Neuronal stem cell (in vitro differentiated cells): Measurements from ENCODE around the gene SYVN1.

Source experiments
- DNase-seq: peaks from one replicate; pipeline ENCODE4 v3.0.0-alpha.2; 2013; ENCODE audit warnings: low spot score
- H2AFZ ChIP-seq: one replicate; pipeline ENCODE4 v1.6.1; 2013; ENCODE audit warnings: mild to moderate bottlenecking, low read length, inconsistent platforms
- H2AK5ac ChIP-seq: 2 replicates; pipeline ENCODE4 v1.6.1; 2013; ENCODE audit warnings: low read depth, mild to moderate bottlenecking, inconsistent platforms, low read length, moderate library complexity, mixed read lengths
- H2BK120ac ChIP-seq: 2 replicates; pipeline ENCODE4 v1.6.1; 2013; ENCODE audit warnings: low read depth, mild to moderate bottlenecking, inconsistent platforms, low read length, moderate library complexity, mixed read lengths
- H2BK12ac ChIP-seq: one replicate; pipeline ENCODE4 v1.6.1; 2013; ENCODE audit warnings: low read length, inconsistent platforms
- H2BK15ac ChIP-seq: 2 replicates; pipeline ENCODE4 v1.6.1; 2013; ENCODE audit warnings: mild to moderate bottlenecking, low read length, inconsistent platforms, mixed read lengths
- H2BK5ac ChIP-seq: one replicate; pipeline ENCODE4 v1.6.1; 2013; ENCODE audit warnings: inconsistent platforms, mild to moderate bottlenecking, low read length, moderate library complexity
- H3K14ac ChIP-seq: one replicate; pipeline ENCODE4 v1.6.1; 2013; ENCODE audit warnings: low read length, inconsistent platforms
- H3K18ac ChIP-seq: 2 replicates; pipeline ENCODE4 v1.6.1; 2013; ENCODE audit warnings: low read length, inconsistent platforms
- H3K23ac ChIP-seq: 2 replicates; pipeline ENCODE4 v1.6.1; 2013; ENCODE audit warnings: low read depth, mild to moderate bottlenecking, mixed read lengths, low read length, inconsistent platforms; ENCODE audit not compliant: poor library complexity
- H3K27ac ChIP-seq: replicated peaks from 3 replicates; pipeline ENCODE4 v1.5.1; 2013; ENCODE audit warnings: low read length, inconsistent platforms
- H3K27me3 ChIP-seq, 3 experiments: 2 replicates each; pipeline ENCODE4 v1.6.1; 2013; ENCODE audit warnings: low read length in 3 of 3, mild to moderate bottlenecking in 2 of 3, inconsistent platforms in 1 of 3, low read depth in 1 of 3, mixed read lengths in 1 of 3, moderate library complexity in 1 of 3; ENCODE audit not compliant: control insufficient read depth in 3 of 3, insufficient read depth in 3 of 3
- H3K36me3 ChIP-seq, 2 donors: replicated peaks in 1 of 2; 2 replicates each; pipeline ENCODE4 v1.6.1; 2013; ENCODE audit warnings: low read length in 2 of 2; ENCODE audit not compliant: control insufficient read depth in 2 of 2, insufficient read depth in 2 of 2
- H3K4ac ChIP-seq: 2 replicates; pipeline ENCODE4 v1.6.1; 2013; ENCODE audit warnings: inconsistent platforms, mild to moderate bottlenecking, low read length, moderate library complexity
- H3K4me1 ChIP-seq, 2 donors: 1 replicate in 1 of 2; 2 replicates in 1 of 2; pipeline ENCODE4 v1.6.1; 2013; ENCODE audit warnings: low read length in 2 of 2, low read depth in 1 of 2; ENCODE audit not compliant: control insufficient read depth in 2 of 2, insufficient read depth in 1 of 2
- H3K4me2 ChIP-seq: one replicate; pipeline ENCODE4 v1.6.1; 2013; ENCODE audit warnings: mild to moderate bottlenecking, low read length, inconsistent platforms; ENCODE audit not compliant: insufficient read depth, poor library complexity, severe bottlenecking
- H3K4me3 ChIP-seq, 2 donors: 2 replicates each; pipeline ENCODE4 v1.5.1; 2013; ENCODE audit warnings: low read length in 2 of 2, mild to moderate bottlenecking in 2 of 2, inconsistent platforms in 1 of 2, moderate library complexity in 1 of 2
- H3K79me1 ChIP-seq: one replicate; pipeline ENCODE4 v1.6.1; 2013; ENCODE audit warnings: low read depth, mild to moderate bottlenecking, inconsistent platforms, low read length, moderate library complexity
- H3K9ac ChIP-seq: one replicate; pipeline ENCODE4 v1.6.1; 2013; ENCODE audit warnings: mild to moderate bottlenecking, low read depth, low read length, inconsistent platforms; ENCODE audit not compliant: poor library complexity
- H3K9me3 ChIP-seq, 2 donors: replicated peaks in 1 of 2; 2 replicates each; pipeline versions ENCODE3 to v1.6.1; 2013; ENCODE audit warnings: low read length in 2 of 2, mild to moderate bottlenecking in 2 of 2, inconsistent platforms in 1 of 2, low read depth in 1 of 2, mixed read lengths in 1 of 2, moderate library complexity in 1 of 2; ENCODE audit not compliant: control insufficient read depth in 2 of 2, insufficient read depth in 1 of 2
- H4K8ac ChIP-seq: one replicate; pipeline ENCODE4 v1.6.1; 2013; ENCODE audit warnings: low read depth, mild to moderate bottlenecking, inconsistent platforms, low read length, moderate library complexity
- H4K91ac ChIP-seq: one replicate; pipeline ENCODE4 v1.6.1; 2013; ENCODE audit warnings: low read length, low read depth, mild to moderate bottlenecking, inconsistent platforms; ENCODE audit not compliant: poor library complexity
- WGBS, 2 donors: extraction: QIAGEN DNeasy Blood & Tissue Kit; methylation state at CpG; one replicate each; pipeline ENCODE4 v1.1.7; 2013; ENCODE audit warnings: missing lambda C conversion rate in 2 of 2, mixed read lengths in 1 of 2; ENCODE audit not compliant: insufficient read length in 2 of 2, insufficient replicate concordance in 1 of 2; ENCODE audit errors: extremely low coverage in 2 of 2; 5-methylcytosine and 5-hydroxymethylcytosine counted together

SYVN1 gene

DNA sequence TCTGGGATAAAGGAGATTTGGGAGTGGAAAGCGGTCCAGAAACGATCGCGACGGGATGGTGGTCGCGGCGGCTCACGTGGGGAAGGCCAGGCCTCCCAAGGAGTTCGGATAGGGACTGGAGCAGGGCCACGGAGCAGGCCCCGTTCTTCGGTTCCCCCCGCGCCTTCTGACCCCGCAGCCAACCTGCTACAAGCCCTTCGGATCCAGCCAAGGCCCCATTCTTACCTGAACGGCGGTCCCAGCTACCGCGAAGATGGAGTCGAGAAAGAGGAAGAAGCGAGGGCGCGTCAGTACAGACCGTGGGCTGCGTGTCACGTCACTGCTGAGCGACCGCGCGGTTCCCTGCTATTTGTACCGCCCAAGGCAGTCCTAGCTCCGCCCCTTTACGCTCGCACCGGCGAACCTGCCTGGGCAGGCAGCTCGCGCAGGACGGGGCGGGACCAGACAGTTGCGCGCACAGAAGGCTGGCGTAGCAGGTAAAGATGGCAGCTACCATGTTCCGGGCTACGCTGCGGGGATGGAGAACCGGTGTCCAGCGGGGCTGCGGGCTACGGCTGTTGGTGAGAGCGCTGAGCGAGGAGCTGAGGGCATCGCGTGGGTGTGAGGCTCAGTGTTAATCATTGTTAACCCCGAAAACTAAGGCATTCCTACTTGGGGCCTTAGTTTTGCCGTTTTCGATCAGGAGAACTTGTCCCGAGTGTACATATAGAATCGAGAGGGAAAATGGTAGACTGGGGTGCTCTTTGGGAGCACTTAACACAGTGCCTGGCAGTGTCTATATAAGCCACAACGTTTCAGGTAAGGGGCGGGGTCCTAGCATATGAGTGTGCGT lies 12.2 kb downstream of the SYVN1 start, which contains the start of the genes FAU and MRPL49:
FAU (minus strand) TSS at position 270 of the 832 bp plus-strand sequence. CDS start 321 bp downstream, outside the sequence.
MRPL49 (plus strand) TSS at position 457 of the 832 bp plus-strand sequence; CDS start at position 483, 26 bp downstream.
- Histone ChIP-seq H4K91ac (no peak within 1 kb of the TSS), H4K8ac (no peak within 1 kb of the TSS), H3K27ac (peak within 1 kb of the TSS; percentile 89), H3K14ac (no peak within 1 kb of the TSS), H3K4me3 (peak within 1 kb of the TSS; percentile 73 to 88), H3K36me3 (peaks cover 32 to 70% of the 10 kb centered on the region in 2 donors), H3K23ac (peak within 1 kb of the TSS; percentile 62), H3K79me1 (peaks cover 6% of the 10 kb centered on the region), H3K9ac (peak within 1 kb of the TSS; percentile 97), H3K18ac (peak within 1 kb of the TSS; percentile 92), H2BK5ac (no peak within 1 kb of the TSS), H2AFZ (peak within 1 kb of the TSS; percentile 84), H3K4me1 (peaks cover 3 to 11% of the 10 kb centered on the region in 2 donors), H2BK15ac (peak within 1 kb of the TSS; percentile 11), H2BK120ac (no peak within 1 kb of the TSS), H3K4ac (no peak within 1 kb of the TSS), H3K9me3 (no peaks in the 10 kb centered on the region), H3K4me2 (peak within 1 kb of the TSS; percentile 70), H2BK12ac (no peak within 1 kb of the TSS), H3K27me3 (no peaks in the 10 kb centered on the region), H2AK5ac (peak within 1 kb of the TSS; percentile 13)
- DNase-seq: peak; percentile 94
- no CpG with 5 or more reads among the region's 64 CpGs for WGBS, 2 donors

DNA sequence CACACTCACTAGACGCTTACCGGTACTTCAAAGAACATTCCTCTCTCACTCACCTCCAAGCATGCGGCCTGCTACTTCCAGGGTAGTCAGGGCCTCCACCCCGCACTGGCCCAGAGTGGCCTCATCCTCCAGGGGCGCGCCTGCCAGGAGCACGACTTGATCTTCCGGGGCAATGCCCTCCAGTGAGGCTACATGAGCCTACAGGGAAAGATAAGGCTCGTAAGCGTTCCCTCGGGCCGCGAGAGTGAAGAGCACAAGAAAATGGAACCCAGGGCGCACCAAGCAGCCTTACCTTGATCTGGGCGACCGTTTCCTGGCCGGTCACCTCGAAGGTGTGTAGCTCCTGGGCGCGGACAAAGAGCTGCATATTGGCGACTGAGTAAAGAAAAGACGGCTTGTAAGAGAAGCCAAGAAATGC lies 12.9 kb downstream of the SYVN1 start:
- Histone ChIP-seq H3K4ac (no peak overlapping the region), H3K9ac (peak overlapping the region; percentile 96)

DNA sequence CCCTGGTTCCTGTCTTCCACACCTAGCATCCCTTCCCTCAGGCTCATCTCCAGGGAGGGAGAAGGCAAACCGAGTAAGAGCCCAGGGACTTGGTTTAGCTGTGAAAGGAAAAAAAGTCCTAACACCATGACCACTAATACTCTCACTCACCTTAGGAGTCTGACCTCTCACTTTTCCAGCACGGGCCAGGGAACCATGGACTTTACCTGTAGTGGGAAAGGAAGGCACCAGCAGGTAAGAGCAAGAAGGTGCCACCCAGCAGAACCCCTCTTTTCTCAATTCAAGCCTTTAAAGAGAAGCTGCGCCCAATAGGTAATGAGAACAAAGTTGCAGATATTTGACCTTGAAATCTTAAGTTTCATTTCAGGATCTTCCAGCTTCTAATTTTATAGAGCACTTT lies 13.5 kb downstream of the SYVN1 start:
- Histone ChIP-seq H3K79me1 (peaks cover 12% of the 10 kb centered on the region), H4K8ac (no peak overlapping the region)

More for the DNA sequence above, 12.9 kb downstream of the SYVN1 start:
- Histone ChIP-seq H3K4me1 (peaks cover 6 to 13% of the 10 kb centered on the region in 2 donors), H3K4me3 (peak overlapping the region; percentile 73 to 84), H3K23ac (no peak overlapping the region), H2BK15ac (no peak overlapping the region), H2BK5ac (no peak overlapping the region), H3K18ac (no peak overlapping the region), H3K9me3 (no peaks in the 10 kb centered on the region), H2AFZ (peak overlapping the region; percentile 80), H2BK12ac (no peak overlapping the region), H3K79me1 (peaks cover 7% of the 10 kb centered on the region), H2BK120ac (no peak overlapping the region), H3K36me3 (peaks cover 26 to 64% of the 10 kb centered on the region in 2 donors), H3K27ac (no peak overlapping the region), H3K4me2 (peak overlapping the region; percentile 70), H4K8ac (no peak overlapping the region), H2AK5ac (peak overlapping the region; percentile 13), H3K27me3 (no peaks in the 10 kb centered on the region), H4K91ac (no peak overlapping the region), H3K14ac (no peak overlapping the region)
- WGBS, 2 donors: no CpG with 5 or more reads among the region's 22 CpGs
- no peak for DNase-seq

DNA sequence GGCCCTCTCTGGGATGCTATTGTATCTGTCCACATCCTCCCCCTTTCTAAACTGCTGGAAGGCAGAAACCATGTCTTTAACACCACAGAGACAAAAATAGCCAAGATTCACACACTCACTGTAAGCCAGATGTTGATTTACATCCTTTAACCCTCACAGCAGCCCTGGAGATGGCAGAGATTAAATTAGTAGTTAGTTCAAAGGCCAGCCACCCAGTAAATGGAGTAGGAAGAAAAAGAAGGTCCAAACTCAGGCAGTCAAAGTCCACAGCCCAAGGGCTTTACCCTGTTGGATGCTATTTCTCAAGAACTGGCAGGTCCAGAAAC lies 14.7 kb downstream of the SYVN1 start:
- no peak overlapping the region for H3K18ac ChIP-seq
- no peak overlapping the region for H3K14ac ChIP-seq
- H3K23ac ChIP-seq: no peak overlapping the region
- no peak overlapping the region for H3K4ac ChIP-seq
- no peak overlapping the region for H2BK15ac ChIP-seq
- H4K8ac ChIP-seq: no peak overlapping the region
- no peak overlapping the region for H2BK120ac ChIP-seq
- DNase-seq: no peak
- peaks cover 14% of the 10 kb centered on the region for H3K79me1 ChIP-seq
- H3K36me3 ChIP-seq: peaks cover 19 to 64% of the 10 kb centered on the region in 2 donors
- no peak overlapping the region for H3K4me3 ChIP-seq
- H3K27ac ChIP-seq: no peak overlapping the region
- H3K9ac ChIP-seq: no peak overlapping the region
- no peak overlapping the region for H2AK5ac ChIP-seq
- H3K9me3 ChIP-seq: no peaks in the 10 kb centered on the region
- H3K27me3 ChIP-seq: no peaks in the 10 kb centered on the region
- no peak overlapping the region for H2AFZ ChIP-seq
- no peak overlapping the region for H4K91ac ChIP-seq
- no peak overlapping the region for H2BK12ac ChIP-seq
- no peak overlapping the region for H3K4me2 ChIP-seq
- H3K4me1 ChIP-seq: peaks cover 6 to 14% of the 10 kb centered on the region in 2 donors
- H2BK5ac ChIP-seq: no peak overlapping the region

More for the DNA sequence above, 13.5 kb downstream of the SYVN1 start:
- WGBS, 2 donors: no CpG with 5 or more reads among the region's 3 CpGs
- no peak for DNase-seq
- H3K27me3 ChIP-seq: no peaks in the 10 kb centered on the region
- no peak overlapping the region for H2AFZ ChIP-seq
- no peak overlapping the region for H2BK15ac ChIP-seq
- H4K91ac ChIP-seq: no peak overlapping the region
- H3K23ac ChIP-seq: no peak overlapping the region
- H3K36me3 ChIP-seq: peaks cover 23 to 64% of the 10 kb centered on the region in 2 donors
- H2BK120ac ChIP-seq: no peak overlapping the region
- H3K4me2 ChIP-seq: no peak overlapping the region
- H2BK5ac ChIP-seq: no peak overlapping the region
- H3K4ac ChIP-seq: no peak overlapping the region
- no peak overlapping the region for H3K9ac ChIP-seq
- H3K4me1 ChIP-seq: peaks cover 6 to 14% of the 10 kb centered on the region in 2 donors
- H3K27ac ChIP-seq: no peak overlapping the region
- H3K14ac ChIP-seq: no peak overlapping the region
- H2AK5ac ChIP-seq: no peak overlapping the region
- H3K4me3 ChIP-seq: peak overlapping the region in 1 of 2 donors; percentile 73
- no peak overlapping the region for H2BK12ac ChIP-seq
- no peaks in the 10 kb centered on the region for H3K9me3 ChIP-seq
- H3K18ac ChIP-seq: no peak overlapping the region
